GM06990 (cell line): ENCODE data around the gene OR1F1.

Experiments used
- DNase-seq: peaks from one replicate; pipeline ENCODE4 v3.0.0-alpha.2; 2011; ENCODE audit not compliant: insufficient read length; ENCODE audit errors: extremely low read depth
- H3K27me3 ChIP-seq: replicated peaks from 2 replicates; pipeline ENCODE4 v1.6.0; 2011; ENCODE audit warnings: low read length; ENCODE audit not compliant: control insufficient read depth, insufficient read depth
- H3K36me3 ChIP-seq: 2 replicates; pipeline ENCODE4 v1.5.1; 2011; ENCODE audit warnings: low read length; ENCODE audit not compliant: control insufficient read depth, insufficient read depth
- H3K4me3 ChIP-seq: replicated peaks from 2 replicates; pipeline ENCODE4 v1.5.1; 2011; ENCODE audit warnings: low read depth, mild to moderate bottlenecking, control low read depth, low read length
- CTCF ChIP-seq: IDR thresholded peaks from 2 replicates; pipeline ENCODE4 v1.5.1; 2011; ENCODE audit warnings: low read length, control low read depth, mild to moderate bottlenecking, inconsistent platforms; ENCODE audit not compliant: insufficient read depth, poor library complexity, severe bottlenecking

Gene OR1F1

GRCh38 chr16:3212006-3212405 is 24.0 kb downstream of the OR1F1 start:
- no peak for TF ChIP-seq CTCF
- H3K4me3 ChIP-seq = no peak overlapping the region
- DNase-seq = no peak

DNA sequence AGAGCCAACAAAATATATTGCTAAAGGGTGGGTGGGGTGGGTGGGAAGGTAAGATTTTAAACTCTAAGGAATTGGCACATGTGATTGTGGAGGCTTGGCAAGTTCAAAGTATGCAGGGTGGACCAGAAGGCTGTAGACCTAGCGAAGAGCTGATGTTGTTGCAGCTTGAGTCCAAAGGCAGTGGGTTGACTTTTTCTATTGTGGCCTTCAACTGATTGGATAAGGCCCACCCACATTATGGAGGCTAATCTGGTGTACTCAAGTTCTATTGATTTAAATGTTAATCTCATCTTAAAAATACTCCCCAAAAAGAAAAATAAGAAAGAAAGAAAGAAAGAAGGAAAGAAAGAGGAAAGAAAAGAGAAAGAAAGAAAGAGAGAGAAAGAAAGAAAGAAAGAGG is 24.6 kb downstream of the OR1F1 start:
- Histone ChIP-seq H3K36me3 (no peaks in the 10 kb centered on the region), H3K4me3 (no peak overlapping the region), H3K27me3 (no peaks in the 10 kb centered on the region)
- DNase-seq = no peak
- TF ChIP-seq CTCF = no peak

More at GRCh38 chr16:3212006-3212405, 24.0 kb downstream of the OR1F1 start:
- Histone ChIP-seq H3K36me3 (no peaks in the 10 kb centered on the region), H3K27me3 (no peaks in the 10 kb centered on the region)

DNA sequence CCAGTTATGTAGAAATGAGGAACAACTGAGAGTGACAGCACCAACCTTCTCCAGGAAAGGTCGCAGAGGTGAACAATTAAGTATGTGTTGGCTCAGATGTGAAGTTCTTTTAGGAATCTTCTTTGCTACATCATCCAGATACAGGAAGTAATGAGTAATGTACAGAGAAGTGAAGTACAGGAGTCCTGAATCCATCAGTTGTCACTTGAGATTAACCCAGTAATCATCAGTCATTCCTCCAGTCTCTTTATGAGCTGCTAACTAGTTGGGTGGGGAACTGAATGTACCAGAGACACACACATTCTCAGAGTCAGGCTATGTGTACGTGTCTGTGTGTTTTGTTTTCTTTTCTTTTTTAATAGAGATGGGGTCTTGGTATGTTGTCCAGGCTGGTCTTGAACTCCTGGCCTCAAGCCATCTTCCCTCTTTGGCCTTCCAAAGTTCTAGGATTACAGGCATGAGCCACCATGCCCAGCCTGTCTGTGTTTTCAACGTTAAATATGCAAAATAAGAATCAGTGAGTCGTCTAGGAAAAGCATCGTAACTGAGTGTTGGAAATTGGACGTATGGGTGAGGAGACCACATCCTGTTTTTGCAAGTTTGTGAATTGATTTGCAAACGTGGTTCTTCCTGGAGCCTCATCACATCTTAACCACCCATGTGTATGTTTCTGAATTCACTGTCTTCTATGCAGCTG is 27.0 kb downstream of the OR1F1 start:
- H3K27me3 ChIP-seq = no peaks in the 10 kb centered on the region
- no peaks in the 10 kb centered on the region for H3K36me3 ChIP-seq
- no peak for TF ChIP-seq CTCF
- DNase-seq = no peak
- H3K4me3 ChIP-seq = no peak overlapping the region

- H3K4me3 ChIP-seq = no peak overlapping the region
- no peak for TF ChIP-seq CTCF
Observed at GRCh38 chr16:3215601-3216262, 27.7 kb downstream of the OR1F1 start.

GRCh38 chr16:3216263-3216640 is 28.2 kb downstream of the OR1F1 start:
- Histone ChIP-seq H3K4me3 (no peak overlapping the region), H3K36me3 (no peaks in the 10 kb centered on the region), H3K27me3 (no peaks in the 10 kb centered on the region)
- TF ChIP-seq CTCF = no peak
- no peak for DNase-seq

More at GRCh38 chr16:3215601-3216262, 27.7 kb downstream of the OR1F1 start:
- H3K27me3 ChIP-seq = no peaks in the 10 kb centered on the region
- H3K36me3 ChIP-seq = no peaks in the 10 kb centered on the region
- DNase-seq = no peak

DNA sequence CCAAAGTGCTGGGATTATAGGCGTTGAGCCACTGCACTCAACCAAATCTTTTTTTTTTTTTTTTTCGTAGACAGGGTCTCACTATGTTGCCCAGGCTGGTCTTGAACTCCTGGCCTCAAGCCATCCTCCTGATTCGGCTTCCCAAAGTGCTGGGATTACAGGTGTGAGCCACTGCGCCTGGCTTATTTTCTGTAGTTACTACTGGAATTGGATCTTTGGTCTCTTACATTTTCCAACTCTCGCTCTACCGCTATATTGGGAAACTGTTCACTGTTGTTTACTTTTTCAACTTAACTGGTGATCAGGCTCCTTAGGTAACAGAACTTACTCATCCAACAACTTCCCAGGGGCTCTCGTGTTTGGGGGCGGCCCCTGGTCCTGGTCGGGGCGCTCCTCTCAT is 32.8 kb downstream of the OR1F1 start:
- no peak for TF ChIP-seq CTCF
- no peak for DNase-seq
- peaks cover 2% of the 10 kb centered on the region for H3K36me3 ChIP-seq
- H3K27me3 ChIP-seq = no peaks in the 10 kb centered on the region
- H3K4me3 ChIP-seq = no peak overlapping the region
